Stimulated activated CD4-positive, alpha-beta T cell treated with anti-CD3 and anti-CD28 coated beads, Interleukin-2, amount 100 ng/mL, for 48 hours (primary cell): ENCODE data around the gene STOM.
"Not testable (repeated sequence)": the region's sequence is repeated elsewhere in the genome, so short reads cannot be mapped to it uniquely, and the experiment has no call there.

Experiments
- DNase-seq, 2 donors: peaks; one replicate each; pipeline ENCODE4 v3.0.0-alpha.2; 2020

STOM gene

GRCh38 chr9:121298689-121299466 lies 71.2 kb downstream of the STOM start:
- DNase-seq, result no peak

- no peak for DNase-seq
Measured at GRCh38 chr9:121298016-121298538, 72.0 kb downstream of the STOM start.

GRCh38 chr9:121297389-121297788 lies 72.7 kb downstream of the STOM start:
- no peak for DNase-seq

GRCh38 chr9:121296213-121297127 lies 73.6 kb downstream of the STOM start:
- no peak for DNase-seq

GRCh38 chr9:121295662-121296191 lies 74.3 kb downstream of the STOM start:
- DNase-seq, result no peak

GRCh38 chr9:121294866-121295661 lies 75.0 kb downstream of the STOM start:
- no peak for DNase-seq

GRCh38 chr9:121294151-121294743 lies 75.8 kb downstream of the STOM start:
- no peak for DNase-seq

GRCh38 chr9:121292801-121293241 lies 77.2 kb downstream of the STOM start:
- DNase-seq, result no peak

- no peak for DNase-seq
Measured at GRCh38 chr9:121292051-121292450, 78.0 kb downstream of the STOM start.

GRCh38 chr9:121291536-121291935 lies 78.5 kb downstream of the STOM start:
- not testable (repeated sequence) for DNase-seq

GRCh38 chr9:121289772-121290370 lies 80.2 kb downstream of the STOM start:
- DNase-seq, result no peak

- no peak for DNase-seq
Measured at GRCh38 chr9:121289026-121289771, 80.9 kb downstream of the STOM start.
